Pulmonary artery endothelial cell (primary cell): ENCODE data around the gene LRP1-AS. TPM values are rescaled to one million over a fixed set of nuclear protein-coding genes. Genes with fewer than 3 reads are reported as not detected.

ENCODE experiments used
- DNase-seq: peaks from one replicate; pipeline ENCODE4 v3.0.0-alpha.2; 2011; ENCODE audit warnings: low read depth, low spot score
- total RNA-seq: library from RNA; depleted of rRNA; stranded (reverse); fragments of >200 nt; gene quantifications from 2 replicates; pipeline ENCODE4 v1.2.3, GENCODE V29; 2014

LRP1-AS gene
- not detected in 2 replicates for total RNA-seq

DNA sequence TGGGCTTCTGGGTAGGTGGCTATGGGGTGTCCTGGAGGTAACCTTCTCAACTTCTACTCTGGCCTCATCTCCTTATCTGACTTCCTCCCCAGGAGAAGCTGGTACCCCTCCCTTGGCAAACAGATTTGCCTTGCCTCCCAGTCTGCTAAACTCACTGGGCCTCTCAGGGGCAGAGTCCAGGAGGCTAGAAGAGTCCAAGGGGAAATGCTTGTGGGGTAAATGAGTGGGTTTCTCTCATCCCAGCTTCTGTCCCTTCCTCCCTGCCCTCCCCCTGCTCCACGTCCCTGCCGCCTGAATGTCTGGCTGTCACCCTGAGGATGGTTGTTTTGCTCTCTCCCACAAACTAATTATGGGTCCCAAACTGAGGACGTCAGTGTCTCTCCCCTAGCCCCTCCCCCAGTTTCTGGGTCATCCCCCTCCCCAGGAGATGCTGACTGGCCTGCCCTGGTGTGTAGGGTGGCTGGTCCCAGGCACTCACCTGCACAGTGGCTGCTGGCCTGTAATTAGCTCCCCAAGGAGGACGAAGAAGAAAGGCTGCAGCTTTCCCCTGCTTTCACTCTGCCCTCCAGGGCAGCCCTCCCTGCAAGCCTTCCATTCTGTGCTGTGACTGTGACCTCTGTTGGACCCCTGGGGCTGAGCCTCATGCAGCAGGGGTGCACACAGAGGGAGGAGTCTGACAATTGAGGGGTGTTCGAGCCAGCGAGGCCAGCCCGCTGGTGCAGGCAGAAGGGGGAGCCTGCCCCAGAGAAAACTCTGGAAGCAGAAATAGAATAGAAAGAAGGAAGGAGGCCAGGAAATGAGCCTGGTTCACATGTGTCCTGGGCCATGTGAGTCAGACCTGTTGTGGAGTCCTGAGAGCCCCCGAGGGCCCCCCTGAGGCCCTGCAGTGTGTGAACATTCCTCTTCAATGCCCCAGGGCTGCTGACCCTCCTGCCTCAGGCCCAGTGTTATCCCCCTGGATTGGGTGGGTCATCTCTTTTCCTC, at the start of gene LRP1-AS:
Gene LRP1-AS, minus strand, starts transcription at position 659 of the 984 bp plus-strand sequence.
- no peak for DNase-seq

DNA sequence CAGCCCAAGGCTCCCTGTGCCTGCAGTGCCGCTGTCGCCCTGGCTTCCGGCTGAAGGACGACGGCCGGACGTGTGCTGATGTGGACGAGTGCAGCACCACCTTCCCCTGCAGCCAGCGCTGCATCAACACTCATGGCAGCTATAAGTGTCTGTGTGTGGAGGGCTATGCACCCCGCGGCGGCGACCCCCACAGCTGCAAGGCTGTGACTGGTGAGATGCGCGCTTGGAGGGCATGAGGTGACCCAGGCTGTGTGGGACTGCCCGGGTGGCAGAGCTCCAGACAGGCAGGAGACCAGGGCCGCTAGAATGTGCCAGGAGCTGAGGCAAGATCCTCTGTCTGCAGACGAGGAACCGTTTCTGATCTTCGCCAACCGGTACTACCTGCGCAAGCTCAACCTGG, 49.5 kb upstream of the LRP1-AS start:
- DNase-seq: no peak

DNA sequence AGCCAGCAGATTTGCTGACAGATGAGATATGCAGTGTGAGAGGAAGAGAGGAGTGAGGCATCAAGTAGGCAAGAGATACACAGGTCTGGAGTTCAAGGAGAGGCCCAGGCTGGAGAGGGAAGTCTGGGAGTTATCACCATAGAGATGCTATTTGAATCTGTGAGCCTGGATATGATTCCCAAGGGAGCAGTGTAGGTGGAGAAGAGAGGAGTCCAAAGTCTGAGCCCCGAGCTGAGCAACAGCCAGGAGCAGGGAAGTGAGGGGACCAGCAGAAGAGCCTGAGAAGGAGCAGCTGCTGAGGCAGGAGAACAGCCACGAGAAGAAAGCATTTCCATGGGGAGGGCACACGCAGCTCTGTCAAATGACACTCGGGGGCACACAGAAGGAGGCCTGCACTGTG, 49.0 kb upstream of the LRP1-AS start:
- no peak for DNase-seq

DNA sequence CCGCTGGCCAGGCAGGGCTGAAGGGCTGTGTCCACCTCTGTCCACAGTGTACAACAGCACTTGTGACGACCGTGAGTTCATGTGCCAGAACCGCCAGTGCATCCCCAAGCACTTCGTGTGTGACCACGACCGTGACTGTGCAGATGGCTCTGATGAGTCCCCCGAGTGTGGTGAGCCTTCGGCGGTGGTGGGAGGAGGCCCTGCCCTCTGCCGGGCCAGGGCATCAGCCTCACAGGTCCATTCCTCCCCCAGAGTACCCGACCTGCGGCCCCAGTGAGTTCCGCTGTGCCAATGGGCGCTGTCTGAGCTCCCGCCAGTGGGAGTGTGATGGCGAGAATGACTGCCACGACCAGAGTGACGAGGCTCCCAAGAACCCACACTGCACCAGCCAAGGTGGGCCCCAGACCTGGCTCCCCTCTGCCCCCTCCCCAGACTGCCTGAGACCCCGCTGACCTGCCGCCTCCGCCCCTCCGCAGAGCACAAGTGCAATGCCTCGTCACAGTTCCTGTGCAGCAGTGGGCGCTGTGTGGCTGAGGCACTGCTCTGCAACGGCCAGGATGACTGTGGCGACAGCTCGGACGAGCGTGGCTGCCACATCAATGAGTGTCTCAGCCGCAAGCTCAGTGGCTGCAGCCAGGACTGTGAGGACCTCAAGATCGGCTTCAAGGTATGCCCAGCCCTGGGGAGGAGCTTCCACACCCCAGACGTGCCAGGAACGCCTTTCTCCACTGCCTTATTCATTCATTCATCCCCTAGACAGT, 48.4 kb upstream of the LRP1-AS start:
- DNase-seq: no peak

DNA sequence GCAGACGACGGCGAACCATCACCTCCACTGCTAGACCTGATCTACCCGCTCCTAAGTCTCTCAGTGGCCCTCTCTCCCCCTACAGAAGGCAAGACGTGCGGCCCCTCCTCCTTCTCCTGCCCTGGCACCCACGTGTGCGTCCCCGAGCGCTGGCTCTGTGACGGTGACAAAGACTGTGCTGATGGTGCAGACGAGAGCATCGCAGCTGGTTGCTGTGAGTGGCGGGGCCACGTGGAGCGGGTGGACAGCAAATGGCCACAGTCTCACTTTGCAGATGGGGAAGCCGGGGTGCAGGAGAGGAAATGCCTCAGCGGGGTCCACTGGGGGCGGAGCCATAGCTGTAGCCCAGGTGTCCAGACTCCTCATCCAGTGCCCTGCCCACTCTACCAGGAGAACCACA, 47.8 kb upstream of the LRP1-AS start:
- no peak for DNase-seq

DNA sequence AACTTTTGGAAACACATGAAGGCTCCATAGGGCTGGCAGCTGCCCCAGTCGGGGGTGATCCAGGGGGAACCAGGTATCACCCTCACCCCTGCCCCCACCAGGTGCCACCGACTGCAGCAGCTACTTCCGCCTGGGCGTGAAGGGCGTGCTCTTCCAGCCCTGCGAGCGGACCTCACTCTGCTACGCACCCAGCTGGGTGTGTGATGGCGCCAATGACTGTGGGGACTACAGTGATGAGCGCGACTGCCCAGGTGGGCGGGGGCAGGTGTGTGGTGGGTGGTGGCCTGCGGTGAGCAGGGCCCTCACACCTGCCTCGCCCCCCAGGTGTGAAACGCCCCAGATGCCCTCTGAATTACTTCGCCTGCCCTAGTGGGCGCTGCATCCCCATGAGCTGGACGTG, 46.8 kb upstream of the LRP1-AS start:
- DNase-seq: no peak

DNA sequence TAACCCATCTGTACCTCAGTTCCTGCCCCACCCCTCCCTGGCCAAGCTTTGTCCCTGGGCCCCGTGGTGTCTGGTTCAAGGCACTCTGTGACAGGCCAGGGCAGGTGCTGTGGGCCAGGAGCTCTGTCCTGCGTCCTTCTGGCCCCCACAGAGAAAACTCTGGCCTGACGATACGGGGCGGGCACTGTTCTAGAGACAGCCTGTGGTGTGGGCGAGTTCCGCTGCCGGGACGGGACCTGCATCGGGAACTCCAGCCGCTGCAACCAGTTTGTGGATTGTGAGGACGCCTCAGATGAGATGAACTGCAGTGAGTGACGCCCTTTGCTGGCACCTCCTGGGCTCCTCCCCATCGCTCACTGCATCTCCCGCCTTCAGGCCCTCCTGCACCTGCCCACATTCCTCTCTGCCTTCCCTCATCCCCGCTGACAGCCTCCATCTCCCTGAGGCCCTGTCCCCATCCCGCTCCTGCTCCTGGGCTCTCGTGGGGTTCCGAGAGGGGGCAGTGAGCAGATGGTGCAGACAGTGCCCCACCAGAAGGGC, 46.4 kb upstream of the LRP1-AS start:
- DNase-seq: no peak

DNA sequence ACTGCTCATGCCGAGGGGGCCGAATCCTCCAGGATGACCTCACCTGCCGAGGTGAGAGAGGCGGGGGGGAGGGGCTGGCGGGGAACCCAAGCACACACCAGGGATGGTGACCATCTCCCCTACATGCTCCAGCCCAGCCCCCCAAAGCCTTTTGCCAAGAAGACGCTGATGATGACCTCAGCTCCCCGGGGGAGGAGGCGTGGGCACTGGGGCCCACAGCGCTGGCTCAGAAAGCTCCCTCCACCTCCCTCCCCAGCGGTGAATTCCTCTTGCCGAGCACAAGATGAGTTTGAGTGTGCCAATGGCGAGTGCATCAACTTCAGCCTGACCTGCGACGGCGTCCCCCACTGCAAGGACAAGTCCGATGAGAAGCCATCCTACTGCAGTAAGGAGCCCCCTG, 45.5 kb upstream of the LRP1-AS start:
- no peak for DNase-seq

DNA sequence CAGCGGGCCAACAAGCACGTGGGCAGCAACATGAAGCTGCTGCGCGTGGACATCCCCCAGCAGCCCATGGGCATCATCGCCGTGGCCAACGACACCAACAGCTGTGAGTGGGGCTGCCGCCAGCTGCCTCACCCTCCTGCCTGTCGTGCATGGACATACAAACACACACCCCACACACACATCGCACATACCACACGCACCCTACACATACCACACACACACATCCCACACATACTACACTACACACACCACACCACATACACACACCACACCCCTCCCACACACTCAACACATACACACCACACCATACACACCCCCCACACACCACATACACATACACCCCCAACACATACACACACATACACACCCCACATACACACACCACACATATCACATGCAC, 44.0 kb upstream of the LRP1-AS start:
- DNase-seq: no peak

DNA sequence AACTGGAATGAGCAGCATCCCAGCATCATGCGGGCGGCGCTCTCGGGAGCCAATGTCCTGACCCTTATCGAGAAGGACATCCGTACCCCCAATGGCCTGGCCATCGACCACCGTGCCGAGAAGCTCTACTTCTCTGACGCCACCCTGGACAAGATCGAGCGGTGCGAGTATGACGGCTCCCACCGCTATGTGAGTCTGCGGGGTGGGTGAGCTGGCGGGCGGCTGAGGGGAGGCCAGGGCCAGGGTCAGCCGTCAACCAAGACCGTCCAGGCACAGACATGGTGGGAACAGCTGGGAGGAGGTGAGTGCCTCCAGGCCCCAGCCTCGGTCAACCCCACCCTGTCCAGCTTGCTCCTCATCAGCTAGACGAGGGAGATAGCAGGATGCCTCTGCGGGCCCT, 43.4 kb upstream of the LRP1-AS start:
- DNase-seq: no peak

DNA sequence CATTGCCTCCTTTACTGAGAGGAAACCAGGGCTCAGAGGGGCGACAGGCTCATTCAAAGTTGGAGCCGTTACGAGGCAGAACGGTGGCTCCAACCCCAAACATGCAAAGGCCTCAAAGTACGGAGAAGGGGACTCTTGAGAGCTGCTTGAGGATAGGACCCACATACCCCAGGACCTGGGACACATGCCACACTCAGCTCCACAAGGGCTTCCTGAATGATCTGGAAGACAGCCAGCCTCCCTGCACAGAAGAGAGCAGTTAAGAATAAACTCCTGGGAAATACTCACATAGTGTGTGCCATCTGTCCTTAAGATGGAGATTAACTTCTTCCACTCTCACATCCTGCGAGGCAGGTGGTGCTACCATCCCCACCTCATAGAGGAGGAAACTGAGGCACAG, 42.6 kb upstream of the LRP1-AS start:
- DNase-seq: no peak

DNA sequence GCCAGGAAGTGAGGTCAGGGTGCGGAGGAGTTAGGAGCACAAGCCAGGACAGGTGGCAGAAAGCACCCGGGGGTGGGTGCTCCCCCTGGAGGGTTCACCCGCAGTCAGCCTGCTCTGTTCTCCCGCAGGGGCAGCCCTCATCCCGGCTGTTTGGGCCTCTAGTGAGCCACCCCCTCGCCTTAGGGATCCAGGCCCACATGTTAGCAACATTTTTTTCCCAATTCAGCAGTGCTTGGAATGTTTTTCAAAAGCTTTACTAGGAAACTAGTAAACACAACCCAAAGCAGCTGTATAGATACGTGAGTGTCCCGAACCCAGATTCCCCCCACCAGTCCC, 40.6 kb upstream of the LRP1-AS start:
- no peak for DNase-seq

DNA sequence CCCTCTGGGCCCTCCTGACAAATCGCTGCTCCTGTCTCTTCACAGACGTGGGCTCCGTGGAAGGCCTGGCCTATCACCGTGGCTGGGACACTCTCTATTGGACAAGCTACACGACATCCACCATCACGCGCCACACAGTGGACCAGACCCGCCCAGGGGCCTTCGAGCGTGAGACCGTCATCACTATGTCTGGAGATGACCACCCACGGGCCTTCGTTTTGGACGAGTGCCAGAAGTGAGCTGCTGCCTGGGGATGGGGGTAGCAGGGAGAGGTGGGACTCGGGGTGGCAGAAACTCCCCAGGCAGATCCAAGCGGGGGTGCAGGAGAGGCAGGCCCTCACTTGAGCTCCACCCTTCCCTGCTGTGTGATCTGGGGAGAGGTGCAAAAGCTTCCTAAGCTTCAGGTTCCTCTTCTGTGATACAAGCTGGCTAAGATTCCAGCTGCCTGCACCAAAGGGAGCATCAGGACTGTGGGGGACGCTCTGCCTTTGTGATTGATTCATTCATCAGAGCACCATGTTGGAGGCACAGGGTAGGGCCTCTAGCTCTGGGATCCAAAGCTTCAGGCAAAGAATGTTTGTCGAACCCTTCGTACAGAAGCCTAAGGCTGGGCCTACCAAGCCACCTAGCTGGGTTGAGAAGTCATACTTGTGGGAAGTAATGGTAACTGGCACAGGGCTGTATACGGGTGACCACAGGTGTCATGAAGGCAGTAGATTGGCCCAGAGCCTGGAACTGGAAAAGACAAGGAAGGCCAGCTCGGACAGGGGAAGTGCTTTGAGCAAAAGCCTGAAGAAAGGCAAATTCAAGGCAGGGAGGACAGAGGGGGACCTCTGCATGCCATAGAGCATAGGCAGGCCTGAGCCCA, 40.0 kb upstream of the LRP1-AS start:
- DNase-seq: no peak

DNA sequence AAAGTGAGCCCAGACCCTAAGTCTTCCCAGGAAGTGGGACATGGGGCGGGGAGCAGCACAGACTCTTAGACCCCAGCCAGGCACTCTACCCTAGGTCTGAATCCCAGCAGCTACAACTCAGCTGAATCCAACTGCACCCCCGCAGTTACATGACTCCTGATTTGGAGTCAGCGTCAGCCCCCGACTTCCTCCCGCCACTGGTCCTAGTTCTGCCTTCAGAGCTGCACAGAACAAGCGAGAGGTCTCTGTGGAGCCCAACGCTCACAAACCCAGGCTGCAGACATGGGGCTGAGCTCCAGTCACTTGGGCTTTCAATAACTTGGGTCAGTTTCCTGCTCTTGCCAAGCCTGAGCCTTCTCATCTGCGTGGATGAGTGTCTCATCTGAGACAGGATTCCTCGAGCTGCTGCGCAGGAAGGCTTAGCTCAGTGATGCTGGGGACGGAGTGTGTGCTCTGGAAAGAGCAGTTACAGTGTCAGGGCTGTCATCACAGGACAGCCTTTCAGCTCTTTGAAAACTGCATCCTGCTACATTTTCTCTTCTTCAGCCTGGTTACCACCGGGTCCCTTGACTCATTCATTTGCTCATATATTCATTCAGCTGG, 38.6 kb upstream of the LRP1-AS start:
- DNase-seq: no peak

DNA sequence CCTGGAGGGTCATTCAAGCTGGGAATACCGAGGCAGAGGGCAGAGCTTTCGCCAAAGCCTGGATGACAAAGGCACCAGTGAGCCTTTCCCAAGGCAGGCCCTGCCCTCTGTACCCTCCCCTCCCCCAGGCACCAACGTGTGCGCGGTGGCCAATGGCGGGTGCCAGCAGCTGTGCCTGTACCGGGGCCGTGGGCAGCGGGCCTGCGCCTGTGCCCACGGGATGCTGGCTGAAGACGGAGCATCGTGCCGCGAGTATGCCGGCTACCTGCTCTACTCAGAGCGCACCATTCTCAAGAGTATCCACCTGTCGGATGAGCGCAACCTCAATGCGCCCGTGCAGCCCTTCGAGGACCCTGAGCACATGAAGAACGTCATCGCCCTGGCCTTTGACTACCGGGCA, 38.0 kb upstream of the LRP1-AS start:
- no peak for DNase-seq

DNA sequence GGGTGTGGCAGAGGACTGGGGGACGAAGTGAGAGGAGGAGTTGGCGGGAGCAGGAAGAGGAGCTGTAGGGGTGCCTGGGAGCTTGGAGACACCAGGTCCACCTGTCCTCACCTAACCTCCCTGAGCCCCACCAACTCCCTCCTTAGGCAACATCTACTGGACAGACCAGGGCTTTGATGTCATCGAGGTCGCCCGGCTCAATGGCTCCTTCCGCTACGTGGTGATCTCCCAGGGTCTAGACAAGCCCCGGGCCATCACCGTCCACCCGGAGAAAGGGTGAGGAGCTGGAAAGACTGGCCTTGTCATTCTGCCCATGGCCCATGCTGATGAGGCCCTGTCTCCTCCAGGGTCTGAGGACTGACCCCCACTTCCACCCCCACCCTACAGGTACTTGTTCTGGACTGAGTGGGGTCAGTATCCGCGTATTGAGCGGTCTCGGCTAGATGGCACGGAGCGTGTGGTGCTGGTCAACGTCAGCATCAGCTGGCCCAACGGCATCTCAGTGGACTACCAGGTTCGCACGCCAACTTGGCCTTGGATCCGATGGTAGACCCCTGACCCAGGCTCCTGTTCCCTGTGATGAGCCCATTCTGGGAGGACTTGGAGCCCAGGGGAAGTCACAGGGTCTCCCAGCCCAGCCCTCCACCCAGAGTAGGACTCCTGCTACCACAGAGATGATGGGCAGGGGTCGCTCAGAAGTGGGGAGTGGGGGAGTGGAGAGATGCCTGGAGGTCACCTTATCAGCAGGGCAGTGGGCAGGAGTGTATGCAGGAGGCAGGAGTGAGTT, 36.7 kb upstream of the LRP1-AS start:
- no peak for DNase-seq

DNA sequence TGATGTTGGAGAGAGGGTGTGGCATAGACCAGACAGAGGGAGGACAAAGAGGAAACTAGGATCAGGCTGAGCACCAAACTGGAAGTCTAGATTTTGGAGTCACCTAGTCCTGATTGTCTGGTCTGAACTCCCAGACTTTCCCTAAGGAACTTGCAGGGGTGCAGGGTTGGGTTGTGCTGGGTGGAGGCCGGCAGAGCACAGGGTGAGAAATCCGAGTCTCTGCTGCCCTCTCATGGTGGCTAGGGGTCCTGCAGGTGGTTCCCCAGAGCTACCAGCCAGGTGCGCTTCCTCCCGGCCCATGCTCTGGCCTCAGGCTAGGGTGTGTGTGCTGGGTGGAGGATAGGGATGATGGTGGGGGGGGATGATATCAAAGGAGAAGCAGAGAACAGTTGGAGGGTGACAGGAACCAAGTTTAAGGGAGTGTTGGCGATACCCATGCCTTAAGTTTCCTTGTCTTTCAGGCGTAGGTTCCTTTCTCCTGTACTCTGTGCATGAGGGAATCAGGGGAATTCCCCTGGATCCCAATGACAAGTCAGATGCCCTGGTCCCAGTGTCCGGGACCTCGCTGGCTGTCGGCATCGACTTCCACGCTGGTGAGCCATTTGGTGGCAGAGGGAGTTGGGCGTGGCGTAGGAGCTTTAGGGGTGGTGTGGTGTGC, 35.6 kb upstream of the LRP1-AS start:
- no peak for DNase-seq

DNA sequence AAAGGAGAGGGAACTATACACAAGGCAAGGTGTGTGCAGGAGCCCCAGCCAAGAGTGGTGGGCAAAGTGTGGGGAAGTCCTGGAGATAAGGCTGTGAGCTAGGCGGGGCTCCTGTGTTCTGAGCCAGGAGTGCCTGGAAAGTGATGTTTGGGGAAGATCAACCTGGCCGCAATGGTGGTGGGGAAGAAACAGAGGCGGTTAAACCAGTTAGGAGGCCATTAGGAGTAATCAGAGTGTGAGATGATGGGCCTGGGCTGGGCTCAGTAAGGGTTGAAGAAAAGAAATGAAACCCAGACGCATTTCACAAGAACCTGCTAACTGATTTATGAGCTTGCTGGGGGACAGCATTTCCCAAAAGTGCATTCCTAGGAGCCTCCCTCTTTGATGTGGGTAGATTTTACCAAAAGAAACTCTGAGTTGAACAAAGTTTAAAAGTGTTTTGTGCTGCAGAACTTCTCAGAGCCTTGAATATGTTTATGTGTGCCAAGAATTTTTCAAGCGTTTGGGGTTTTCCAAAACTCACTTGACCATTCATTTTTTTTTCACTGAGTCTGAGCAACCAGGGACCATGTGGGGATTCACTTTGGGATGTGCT, 34.2 kb upstream of the LRP1-AS start:
- no peak for DNase-seq

DNA sequence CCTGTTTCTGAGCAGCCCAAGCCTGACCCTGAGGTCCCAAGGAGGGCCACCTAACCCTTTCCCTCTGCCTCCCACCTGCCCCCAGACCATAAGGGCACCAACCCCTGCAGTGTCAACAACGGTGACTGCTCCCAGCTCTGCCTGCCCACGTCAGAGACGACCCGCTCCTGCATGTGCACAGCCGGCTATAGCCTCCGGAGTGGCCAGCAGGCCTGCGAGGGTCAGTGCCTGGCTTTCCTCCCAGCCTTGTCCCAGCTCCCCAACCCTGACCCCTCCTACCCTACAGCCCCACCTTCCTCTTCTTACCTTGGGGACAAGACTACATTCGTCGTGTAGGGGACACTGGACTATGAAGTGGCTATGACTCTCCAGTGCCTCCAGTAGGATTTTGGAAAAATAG, 33.7 kb upstream of the LRP1-AS start:
- no peak for DNase-seq
